Measurements from ENCODE around the gene IMMP2L. TPM values are rescaled to one million over a fixed set of nuclear protein-coding genes. Genes with fewer than 3 reads are reported as not detected.

The IMMP2L gene
- total RNA-seq, 1 donor from 2014 or later, result 11.9 TPM

DNA sequence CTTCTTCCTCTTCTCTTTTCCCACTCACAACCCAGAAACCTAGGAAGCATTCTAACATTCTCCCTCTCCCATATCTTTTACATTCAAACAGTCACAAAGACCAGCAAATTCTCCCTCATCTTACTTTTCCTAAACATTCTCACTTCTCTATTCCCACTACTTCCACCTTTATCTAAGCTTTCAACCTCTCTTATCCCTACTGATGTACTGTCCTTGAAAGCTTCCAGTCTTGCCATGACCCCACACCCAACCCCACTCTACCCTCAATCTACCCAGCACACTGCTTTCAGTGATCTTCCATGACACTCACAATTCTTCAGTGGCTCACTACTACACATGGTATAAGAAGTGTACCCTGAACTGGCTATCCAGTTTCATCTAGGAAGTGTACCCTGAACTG is 5.3 kb downstream of the IMMP2L start:
- peaks cover 18% of the 10 kb centered on the region for H3K36me3 Mint-ChIP-seq (ENCODE audit: low read depth)
- peaks cover 17% of the 10 kb centered on the region for H3K4me1 Mint-ChIP-seq
- no peak for DNase-seq (ENCODE audit: low read depth, low spot score)
- no peak overlapping the region for H3K4me3 Mint-ChIP-seq
- no peaks in the 10 kb centered on the region for H3K9me3 Mint-ChIP-seq
- H3K27me3 Mint-ChIP-seq (ENCODE audit: low read depth), result no peaks in the 10 kb centered on the region
- H3K27ac Mint-ChIP-seq (ENCODE audit: unreplicated experiment), result no peak overlapping the region
- TF ChIP-seq, protein P1, sequence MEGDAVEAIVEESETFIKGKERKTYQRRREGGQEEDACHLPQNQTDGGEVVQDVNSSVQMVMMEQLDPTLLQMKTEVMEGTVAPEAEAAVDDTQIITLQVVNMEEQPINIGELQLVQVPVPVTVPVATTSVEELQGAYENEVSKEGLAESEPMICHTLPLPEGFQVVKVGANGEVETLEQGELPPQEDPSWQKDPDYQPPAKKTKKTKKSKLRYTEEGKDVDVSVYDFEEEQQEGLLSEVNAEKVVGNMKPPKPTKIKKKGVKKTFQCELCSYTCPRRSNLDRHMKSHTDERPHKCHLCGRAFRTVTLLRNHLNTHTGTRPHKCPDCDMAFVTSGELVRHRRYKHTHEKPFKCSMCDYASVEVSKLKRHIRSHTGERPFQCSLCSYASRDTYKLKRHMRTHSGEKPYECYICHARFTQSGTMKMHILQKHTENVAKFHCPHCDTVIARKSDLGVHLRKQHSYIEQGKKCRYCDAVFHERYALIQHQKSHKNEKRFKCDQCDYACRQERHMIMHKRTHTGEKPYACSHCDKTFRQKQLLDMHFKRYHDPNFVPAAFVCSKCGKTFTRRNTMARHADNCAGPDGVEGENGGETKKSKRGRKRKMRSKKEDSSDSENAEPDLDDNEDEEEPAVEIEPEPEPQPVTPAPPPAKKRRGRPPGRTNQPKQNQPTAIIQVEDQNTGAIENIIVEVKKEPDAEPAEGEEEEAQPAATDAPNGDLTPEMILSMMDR (conservative IDR thresholded peaks at IDR 0.05), result no peak

DNA sequence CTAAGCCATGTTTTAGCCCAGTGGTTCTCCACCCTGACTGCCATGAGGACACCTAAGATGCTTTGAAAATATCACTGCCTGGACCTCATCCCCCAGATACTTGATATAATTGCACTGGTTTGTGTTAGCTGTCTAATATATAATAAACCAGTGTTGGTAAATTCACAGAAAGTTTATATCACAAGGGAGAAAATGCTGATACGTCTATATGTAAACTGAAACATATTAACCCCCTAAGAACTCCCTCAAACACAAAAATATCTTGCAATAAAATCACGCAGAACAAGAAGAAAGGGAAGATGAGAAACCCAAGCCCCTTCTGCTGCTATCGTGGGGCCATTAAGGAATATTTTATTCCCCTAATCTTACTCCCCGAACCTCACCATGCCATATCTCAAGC is 8.2 kb downstream of the IMMP2L start:
- TF ChIP-seq, protein P1 (conservative IDR thresholded peaks at IDR 0.05), result no peak
- H3K9me3 Mint-ChIP-seq, result no peaks in the 10 kb centered on the region
- no peak for DNase-seq (ENCODE audit: low read depth, low spot score)
- no peak overlapping the region for H3K27ac Mint-ChIP-seq (ENCODE audit: unreplicated experiment)
- no peaks in the 10 kb centered on the region for H3K4me1 Mint-ChIP-seq
- no peaks in the 10 kb centered on the region for H3K27me3 Mint-ChIP-seq (ENCODE audit: low read depth)
- no peak overlapping the region for H3K4me3 Mint-ChIP-seq
- H3K36me3 Mint-ChIP-seq (ENCODE audit: low read depth), result peaks cover 18% of the 10 kb centered on the region

DNA sequence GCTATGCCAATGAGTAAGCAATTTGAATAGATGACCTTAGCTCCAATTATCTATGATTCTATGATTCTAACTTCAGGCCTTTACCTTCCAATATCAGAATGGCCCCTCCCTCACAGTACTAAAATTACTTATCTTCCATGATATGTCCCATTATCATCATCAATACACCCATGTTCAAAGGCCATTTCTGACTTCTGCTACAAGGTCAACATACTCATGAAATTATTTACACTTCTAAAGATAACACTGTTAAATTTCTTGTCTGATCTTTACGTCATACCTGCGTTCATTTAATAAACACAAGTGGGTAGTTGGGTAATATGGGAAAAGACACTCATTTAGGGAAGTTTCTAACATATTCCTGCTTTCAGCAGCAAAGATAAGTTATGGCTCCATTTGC is 21.2 kb downstream of the IMMP2L start:
- Mint-ChIP-seq H3K9me3 (no peaks in the 10 kb centered on the region), H3K4me1 (no peaks in the 10 kb centered on the region), H3K4me3 (no peak overlapping the region), H3K27me3 (ENCODE audit: low read depth) (no peaks in the 10 kb centered on the region), H3K27ac (ENCODE audit: unreplicated experiment) (no peak overlapping the region), H3K36me3 (ENCODE audit: low read depth) (peaks cover 2% of the 10 kb centered on the region)
- TF ChIP-seq, protein P1 (conservative IDR thresholded peaks at IDR 0.05), result no peak
- no peak for DNase-seq (ENCODE audit: low read depth, low spot score)

DNA sequence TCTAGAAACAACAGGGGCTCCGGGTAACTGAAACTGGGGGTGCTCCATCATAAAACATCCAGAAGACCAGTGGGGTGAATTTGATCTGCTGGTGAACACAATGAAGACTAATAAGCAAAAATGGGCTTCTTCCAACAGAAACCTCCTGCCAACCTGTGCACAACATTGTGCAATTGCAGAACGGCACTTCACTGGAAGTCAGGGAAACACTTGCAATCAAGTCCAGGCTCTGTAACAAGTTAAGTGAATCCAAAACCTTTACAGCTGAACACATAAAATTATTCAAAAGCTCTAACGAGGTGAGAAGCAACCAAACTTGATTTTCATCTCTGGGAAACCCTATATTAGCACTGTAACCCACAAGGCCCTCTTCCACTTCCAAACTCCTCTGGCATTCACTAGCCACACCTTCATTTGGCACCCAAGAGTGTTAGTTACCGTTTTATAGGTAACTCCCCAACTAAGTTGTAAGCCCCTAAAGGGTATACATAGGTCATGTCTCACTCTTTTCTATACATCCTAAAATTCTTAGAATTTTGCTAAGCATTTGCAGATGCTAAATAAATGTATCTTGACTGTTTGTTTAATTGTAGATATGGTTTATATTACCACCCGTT is 22.0 kb downstream of the IMMP2L start:
- Mint-ChIP-seq H3K36me3 (ENCODE audit: low read depth) (peaks cover 2% of the 10 kb centered on the region), H3K9me3 (no peaks in the 10 kb centered on the region), H3K27ac (ENCODE audit: unreplicated experiment) (no peak overlapping the region), H3K27me3 (ENCODE audit: low read depth) (no peaks in the 10 kb centered on the region), H3K4me1 (no peaks in the 10 kb centered on the region), H3K4me3 (no peak overlapping the region)
- TF ChIP-seq, protein P1 (conservative IDR thresholded peaks at IDR 0.05), result no peak
- DNase-seq (ENCODE audit: low read depth, low spot score), result no peak

DNA sequence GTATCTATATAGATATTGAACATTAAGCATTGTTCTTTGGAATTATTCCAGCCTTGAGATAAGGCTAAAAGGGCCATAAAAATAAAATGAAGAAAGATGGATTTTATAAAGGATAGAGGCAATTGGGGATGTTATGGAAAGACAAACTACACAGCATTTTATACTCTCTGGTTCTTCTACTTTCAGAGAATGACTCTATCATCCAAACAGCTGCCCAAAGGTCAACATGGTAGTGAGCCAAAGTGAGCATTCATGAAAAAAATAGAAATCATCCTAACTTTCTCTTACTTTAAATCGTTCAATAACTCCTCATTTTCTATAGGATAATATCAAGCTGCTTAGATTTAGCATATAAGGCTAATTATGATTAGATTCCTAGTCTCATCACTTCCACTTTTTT is 25.2 kb downstream of the IMMP2L start:
- TF ChIP-seq, protein P1 (conservative IDR thresholded peaks at IDR 0.05), result no peak
- H3K27me3 Mint-ChIP-seq (ENCODE audit: low read depth), result no peaks in the 10 kb centered on the region
- H3K9me3 Mint-ChIP-seq, result no peaks in the 10 kb centered on the region
- no peak overlapping the region for H3K27ac Mint-ChIP-seq (ENCODE audit: unreplicated experiment)
- peaks cover 2% of the 10 kb centered on the region for H3K36me3 Mint-ChIP-seq (ENCODE audit: low read depth)
- H3K4me3 Mint-ChIP-seq, result no peak overlapping the region
- no peaks in the 10 kb centered on the region for H3K4me1 Mint-ChIP-seq
- no peak for DNase-seq (ENCODE audit: low read depth, low spot score)
